Left ventricle myocardium inferior (tissue), 1 donor: ENCODE data around the gene NFATC4. TPM values are rescaled to one million over a fixed set of nuclear protein-coding genes. Genes with fewer than 3 reads are reported as not detected.

ENCODE experiments used
- DNase-seq: peaks from one replicate; pipeline ENCODE4 v3.0.0-alpha.2; 2020
- H3K27ac ChIP-seq: fragments of 200-600 bp; replicated peaks from 2 replicates; pipeline ENCODE4 v1.8.0; 2021
- H3K27me3 ChIP-seq: fragments of 200-600 bp; 2 replicates; pipeline ENCODE4 v1.8.0; 2021; ENCODE audit warnings: low read depth
- H3K36me3 ChIP-seq: fragments of 200-600 bp; 2 replicates; pipeline ENCODE4 v1.8.0; 2021
- H3K4me1 ChIP-seq: fragments of 200-600 bp; 2 replicates; pipeline ENCODE4 v1.8.0; 2021
- H3K4me3 ChIP-seq: fragments of 200-600 bp; 2 replicates; pipeline ENCODE4 v1.8.0; 2021; ENCODE audit warnings: mild to moderate bottlenecking, moderate library complexity
- H3K9me3 ChIP-seq: fragments of 200-600 bp; replicated peaks from 2 replicates; pipeline ENCODE4 v1.8.0; 2021
- intact Hi-C: fragments of 100-400 bp; cut with micrococcal nuclease; formaldehyde crosslinking; loops from one replicate; pipeline ENCODE4 v1.11.0; 2022
- total RNA-seq: library from RNA; stranded (reverse); fragmentation: NEBNext Ultra II Directional; extraction: Animal tissue kit (Norgen Biotek cat#: 25700); gene quantifications from one replicate; pipeline ENCODE4 v1.2.1, GENCODE V29; 2021
- TF ChIP-seq, protein P1 (sequence below): fragments of 200-600 bp; IDR thresholded peaks from 2 replicates; pipeline ENCODE4 v1.8.0; 2021; ENCODE audit warnings: antibody characterized with exemption, mild to moderate bottlenecking, borderline replicate concordance
- donor health status: DM: no; HTN: yes; CAD: no; lungs with severe emphysema.

Gene NFATC4
- total RNA-seq, 1 donor from 2014 or later: 20.6 TPM

DNA sequence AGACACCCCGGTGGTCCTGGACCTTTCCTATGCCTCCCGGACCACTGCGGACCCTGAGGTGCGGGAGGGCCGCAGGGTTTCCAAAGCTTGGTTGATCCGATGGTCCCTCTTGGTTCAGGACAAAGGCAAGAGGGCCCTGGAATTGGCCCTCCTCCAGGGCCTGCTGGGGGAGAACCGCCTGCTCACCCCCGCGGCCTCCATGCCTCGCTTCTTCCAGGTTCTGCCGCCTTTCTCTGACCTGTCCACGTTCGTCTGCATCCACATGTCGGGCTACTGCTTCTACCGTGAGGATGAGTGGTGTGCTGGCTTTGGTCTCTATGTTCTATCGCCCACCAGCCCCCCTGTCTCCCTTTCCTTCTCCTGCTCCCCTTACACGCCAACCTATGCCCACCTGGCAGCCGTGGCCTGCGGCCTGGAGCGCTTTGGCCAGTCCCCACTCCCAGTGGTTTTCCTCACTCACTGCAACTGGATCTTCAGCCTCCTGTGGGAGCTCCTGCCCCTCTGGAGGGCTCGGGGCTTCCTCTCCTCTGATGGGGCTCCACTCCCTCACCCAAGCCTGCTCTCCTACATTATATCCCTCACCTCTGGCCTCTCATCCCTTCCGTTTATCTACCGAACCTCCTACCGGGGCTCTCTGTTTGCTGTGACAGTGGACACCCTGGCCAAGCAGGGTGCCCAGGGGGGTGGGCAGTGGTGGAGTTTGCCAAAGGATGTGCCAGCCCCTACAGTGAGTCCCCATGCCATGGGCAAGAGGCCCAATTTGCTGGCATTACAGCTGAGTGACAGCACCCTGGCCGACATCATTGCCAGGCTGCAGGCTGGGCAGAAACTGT is 47.7 kb downstream of the NFATC4 start:
- Histone ChIP-seq H3K4me1 (peaks cover 20% of the 10 kb centered on the region), H3K27me3 (no peaks in the 10 kb centered on the region), H3K27ac (no peak overlapping the region), H3K36me3 (peaks cover 36% of the 10 kb centered on the region), H3K9me3 (no peaks in the 10 kb centered on the region), H3K4me3 (no peak overlapping the region)
- TF ChIP-seq, protein P1, sequence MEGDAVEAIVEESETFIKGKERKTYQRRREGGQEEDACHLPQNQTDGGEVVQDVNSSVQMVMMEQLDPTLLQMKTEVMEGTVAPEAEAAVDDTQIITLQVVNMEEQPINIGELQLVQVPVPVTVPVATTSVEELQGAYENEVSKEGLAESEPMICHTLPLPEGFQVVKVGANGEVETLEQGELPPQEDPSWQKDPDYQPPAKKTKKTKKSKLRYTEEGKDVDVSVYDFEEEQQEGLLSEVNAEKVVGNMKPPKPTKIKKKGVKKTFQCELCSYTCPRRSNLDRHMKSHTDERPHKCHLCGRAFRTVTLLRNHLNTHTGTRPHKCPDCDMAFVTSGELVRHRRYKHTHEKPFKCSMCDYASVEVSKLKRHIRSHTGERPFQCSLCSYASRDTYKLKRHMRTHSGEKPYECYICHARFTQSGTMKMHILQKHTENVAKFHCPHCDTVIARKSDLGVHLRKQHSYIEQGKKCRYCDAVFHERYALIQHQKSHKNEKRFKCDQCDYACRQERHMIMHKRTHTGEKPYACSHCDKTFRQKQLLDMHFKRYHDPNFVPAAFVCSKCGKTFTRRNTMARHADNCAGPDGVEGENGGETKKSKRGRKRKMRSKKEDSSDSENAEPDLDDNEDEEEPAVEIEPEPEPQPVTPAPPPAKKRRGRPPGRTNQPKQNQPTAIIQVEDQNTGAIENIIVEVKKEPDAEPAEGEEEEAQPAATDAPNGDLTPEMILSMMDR: no peak
- DNase-seq: no peak
- intact Hi-C loops: no loop called here

DNA sequence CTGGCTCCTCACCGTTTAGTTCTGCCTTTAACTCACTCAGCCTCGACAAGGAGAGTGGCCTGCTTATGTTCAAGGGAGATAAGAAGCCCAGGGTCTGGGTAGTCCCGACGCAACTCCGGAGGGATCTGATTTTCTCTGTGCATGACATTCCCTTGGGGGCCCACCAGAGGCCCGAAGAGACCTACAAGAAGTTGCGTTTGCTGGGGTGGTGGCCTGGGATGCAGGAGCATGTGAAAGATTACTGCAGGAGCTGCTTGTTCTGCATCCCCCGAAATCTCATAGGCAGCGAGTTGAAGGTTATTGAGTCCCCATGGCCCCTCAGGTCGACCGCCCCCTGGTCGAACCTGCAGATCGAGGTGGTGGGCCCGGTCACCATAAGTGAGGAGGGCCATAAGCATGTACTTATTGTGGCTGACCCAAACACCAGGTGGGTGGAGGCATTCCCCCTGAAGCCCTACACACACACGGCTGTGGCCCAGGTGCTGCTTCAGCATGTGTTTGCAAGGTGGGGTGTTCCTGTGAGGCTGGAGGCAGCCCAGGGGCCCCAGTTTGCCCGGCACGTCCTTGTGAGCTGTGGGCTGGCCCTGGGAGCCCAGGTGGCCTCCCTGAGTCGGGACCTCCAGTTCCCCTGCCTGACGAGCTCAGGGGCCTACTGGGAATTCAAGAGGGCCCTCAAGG is 48.4 kb downstream of the NFATC4 start:
- Histone ChIP-seq H3K4me1 (peaks cover 20% of the 10 kb centered on the region), H3K36me3 (peaks cover 31% of the 10 kb centered on the region), H3K27ac (no peak overlapping the region), H3K27me3 (no peaks in the 10 kb centered on the region), H3K4me3 (no peak overlapping the region), H3K9me3 (no peaks in the 10 kb centered on the region)
- TF ChIP-seq, protein P1: no peak
- no peak for DNase-seq
- intact Hi-C loops: no loop called here

DNA sequence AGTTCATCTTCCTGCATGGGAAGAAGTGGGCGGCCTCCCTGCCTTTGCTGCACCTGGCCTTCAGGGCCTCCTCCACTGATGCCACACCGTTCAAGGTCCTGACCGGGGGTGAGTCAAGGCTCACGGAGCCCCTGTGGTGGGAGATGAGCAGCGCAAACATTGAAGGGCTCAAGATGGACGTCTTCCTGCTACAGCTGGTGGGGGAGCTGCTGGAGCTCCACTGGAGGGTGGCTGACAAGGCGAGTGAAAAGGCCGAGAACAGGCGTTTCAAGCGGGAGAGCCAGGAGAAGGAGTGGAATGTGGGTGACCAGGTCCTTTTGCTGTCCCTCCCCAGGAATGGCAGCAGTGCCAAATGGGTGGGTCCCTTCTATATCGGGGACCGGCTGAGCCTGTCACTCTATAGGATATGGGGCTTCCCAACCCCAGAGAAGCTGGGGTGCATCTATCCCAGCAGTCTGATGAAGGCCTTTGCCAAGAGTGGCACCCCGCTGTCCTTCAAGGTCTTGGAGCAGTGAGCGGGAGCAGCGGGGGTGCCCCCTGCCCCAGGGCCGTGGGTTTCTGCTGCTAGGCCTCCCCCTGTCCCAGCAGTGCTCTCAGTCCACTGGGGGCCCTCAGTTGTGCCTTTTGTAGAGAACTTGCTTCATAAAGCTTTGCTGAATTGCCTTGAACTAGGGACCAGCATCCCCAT is 49.1 kb downstream of the NFATC4 start:
- peaks cover 26% of the 10 kb centered on the region for H3K36me3 ChIP-seq
- TF ChIP-seq, protein P1: no peak
- no peaks in the 10 kb centered on the region for H3K9me3 ChIP-seq
- H3K4me3 ChIP-seq: no peak overlapping the region
- H3K27me3 ChIP-seq: no peaks in the 10 kb centered on the region
- intact Hi-C loops: no loop called here
- DNase-seq: no peak
- H3K4me1 ChIP-seq: peaks cover 17% of the 10 kb centered on the region
- H3K27ac ChIP-seq: no peak overlapping the region

DNA sequence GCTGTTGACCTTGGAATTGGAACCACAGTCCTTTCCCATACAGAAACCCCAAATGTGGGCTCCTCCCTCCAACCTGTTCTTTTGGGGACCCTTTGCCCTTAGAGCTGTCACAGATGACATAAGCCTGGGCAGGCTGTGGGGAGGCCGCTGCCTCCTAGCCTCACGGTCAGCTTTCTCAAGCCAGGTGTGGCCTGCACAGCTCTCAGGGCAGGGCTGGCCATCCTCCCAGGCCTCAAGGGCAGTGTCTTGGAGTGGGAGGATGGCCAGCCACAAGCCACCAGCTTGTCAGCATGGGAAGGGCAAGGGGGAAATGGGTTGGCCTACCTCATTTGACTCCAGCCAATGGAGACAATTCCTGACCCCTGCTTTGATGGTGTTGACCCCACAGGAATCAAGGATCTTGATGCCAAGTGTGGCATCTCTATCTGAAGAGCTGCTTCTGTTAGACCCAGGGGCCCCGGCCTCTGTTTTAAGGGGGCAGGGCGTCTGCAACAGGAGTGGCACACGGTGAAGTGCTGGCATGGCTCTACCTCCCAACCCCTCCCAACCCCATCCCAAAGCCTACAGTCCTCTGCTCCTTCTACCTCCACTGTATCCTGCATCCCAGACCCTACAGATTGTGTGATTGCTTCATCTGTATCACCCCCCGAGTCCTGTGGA is 50.0 kb downstream of the NFATC4 start:
- Histone ChIP-seq H3K36me3 (peaks cover 26% of the 10 kb centered on the region), H3K27me3 (no peaks in the 10 kb centered on the region), H3K9me3 (no peaks in the 10 kb centered on the region), H3K4me3 (no peak overlapping the region), H3K4me1 (peaks cover 16% of the 10 kb centered on the region), H3K27ac (no peak overlapping the region)
- intact Hi-C loops: no loop called here
- TF ChIP-seq, protein P1: no peak
- DNase-seq: no peak

DNA sequence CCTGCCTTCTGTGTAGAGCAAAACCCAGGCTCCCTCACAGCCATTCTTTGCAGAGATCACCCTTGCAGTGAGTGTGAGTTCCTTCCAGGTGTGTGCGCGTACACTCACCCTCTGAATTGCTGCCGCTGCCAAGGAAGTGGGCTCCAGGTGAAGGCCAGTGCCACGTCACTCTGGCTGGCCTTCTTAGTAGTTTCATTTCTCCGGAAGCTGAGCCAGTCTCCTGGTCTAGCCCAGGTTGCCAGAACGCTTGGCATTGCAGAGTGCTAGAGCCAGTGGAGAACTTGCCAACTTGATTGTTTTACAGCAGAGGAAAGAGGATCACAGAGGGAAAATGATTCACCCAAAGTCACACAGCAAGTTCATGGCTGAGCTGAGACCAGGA is 50.5 kb downstream of the NFATC4 start:
- peaks cover 23% of the 10 kb centered on the region for H3K36me3 ChIP-seq
- H3K27ac ChIP-seq: no peak overlapping the region
- no peak for DNase-seq
- no peak overlapping the region for H3K4me3 ChIP-seq
- H3K27me3 ChIP-seq: no peaks in the 10 kb centered on the region
- H3K4me1 ChIP-seq: peaks cover 16% of the 10 kb centered on the region
- TF ChIP-seq, protein P1: no peak
- intact Hi-C loops: no loop called here
- H3K9me3 ChIP-seq: no peaks in the 10 kb centered on the region
